ENCODE measurements around the gene AKAP13. TPM values are rescaled to one million over a fixed set of nuclear protein-coding genes. Genes with fewer than 3 reads are reported as not detected.

AKAP13 gene
- total and polyA plus RNA-seq, 5 donors from 2014 or later = 106 to 482 (median 112) TPM

- no peaks in the 10 kb centered on the region for H3K27me3 Mint-ChIP-seq
- Histone ChIP-seq H3K4me1 (ENCODE audit: control insufficient read depth, insufficient read depth, low read length, poor library complexity, severe bottlenecking) (no peaks in the 10 kb centered on the region), H3K4me3 (ENCODE audit: low read depth, low read length) (no peak overlapping the region), H3K9me3 (ENCODE audit: control insufficient read depth in 2 of 2, low read length in 2 of 2) (no peaks in the 10 kb centered on the region), H3K27ac (ENCODE audit: insufficient read depth, low read length, poor library complexity, severe bottlenecking) (no peak overlapping the region), H3K27me3 (ENCODE audit: control insufficient read depth, insufficient read depth, low read length) (no peaks in the 10 kb centered on the region), H3K36me3 (ENCODE audit: control insufficient read depth, insufficient read depth, low read length) (peaks cover 2% of the 10 kb centered on the region)
- H3K4me3 Mint-ChIP-seq = no peak overlapping the region
- no peak for DNase-seq
- no peak for ATAC-seq (ENCODE audit: low read depth in 2 of 2)
- H3K27ac Mint-ChIP-seq = peak overlapping the region in 1 of 3 donors; percentile 17
- peaks cover 0 to 12% (median 2%) of the 10 kb centered on the region in 4 donors for H3K4me1 Mint-ChIP-seq
- no peaks in the 10 kb centered on the region for H3K36me3 Mint-ChIP-seq
- no peaks in the 10 kb centered on the region for H3K9me3 Mint-ChIP-seq
Observed at GRCh38 chr15:85763157-85763556, 382.8 kb downstream of the AKAP13 start.

- Histone ChIP-seq H3K4me1 (ENCODE audit: control insufficient read depth, insufficient read depth, low read length, poor library complexity, severe bottlenecking) (no peaks in the 10 kb centered on the region), H3K27ac (ENCODE audit: insufficient read depth, low read length, poor library complexity, severe bottlenecking) (no peak overlapping the region), H3K27me3 (ENCODE audit: control insufficient read depth, insufficient read depth, low read length) (no peaks in the 10 kb centered on the region), H3K4me3 (ENCODE audit: low read depth, low read length) (no peak overlapping the region), H3K9me3 (ENCODE audit: control insufficient read depth in 2 of 2, low read length in 2 of 2) (no peaks in the 10 kb centered on the region), H3K36me3 (ENCODE audit: control insufficient read depth, insufficient read depth, low read length) (no peaks in the 10 kb centered on the region)
- H3K4me1 Mint-ChIP-seq = peaks cover 0 to 12% (median 2%) of the 10 kb centered on the region in 4 donors
- no peaks in the 10 kb centered on the region for H3K36me3 Mint-ChIP-seq
- ATAC-seq (ENCODE audit: low read depth in 2 of 2) = no peak
- H3K9me3 Mint-ChIP-seq = no peaks in the 10 kb centered on the region
- H3K4me3 Mint-ChIP-seq = no peak overlapping the region
- DNase-seq = no peak
- H3K27ac Mint-ChIP-seq = peak overlapping the region in 1 of 3 donors; percentile 17
- H3K27me3 Mint-ChIP-seq = no peaks in the 10 kb centered on the region
Observed at GRCh38 chr15:85763673-85764633, 383.6 kb downstream of the AKAP13 start.

GRCh38 chr15:85764649-85765277, 384.4 kb downstream of the AKAP13 start:
- no peak overlapping the region for H3K27ac ChIP-seq (ENCODE audit: insufficient read depth, low read length, poor library complexity, severe bottlenecking)
- no peaks in the 10 kb centered on the region for H3K27me3 Mint-ChIP-seq
- H3K9me3 Mint-ChIP-seq = no peaks in the 10 kb centered on the region
- H3K4me3 Mint-ChIP-seq = no peak overlapping the region
- peaks cover 0 to 12% (median 2%) of the 10 kb centered on the region in 4 donors for H3K4me1 Mint-ChIP-seq
- peak overlapping the region in 2 of 3 donors; percentile 44 to 79 for H3K27ac Mint-ChIP-seq
- no peaks in the 10 kb centered on the region for H3K36me3 Mint-ChIP-seq
- H3K9me3 ChIP-seq (ENCODE audit: control insufficient read depth in 2 of 2, low read length in 2 of 2) = no peaks in the 10 kb centered on the region
- H3K4me1 ChIP-seq (ENCODE audit: control insufficient read depth, insufficient read depth, low read length, poor library complexity, severe bottlenecking) = no peaks in the 10 kb centered on the region
- no peak overlapping the region for H3K4me3 ChIP-seq (ENCODE audit: low read depth, low read length)
- ATAC-seq (ENCODE audit: low read depth in 2 of 2) (no peak), DNase-seq (no peak)
- H3K27me3 ChIP-seq (ENCODE audit: control insufficient read depth, insufficient read depth, low read length) = no peaks in the 10 kb centered on the region
- H3K36me3 ChIP-seq (ENCODE audit: control insufficient read depth, insufficient read depth, low read length) = no peaks in the 10 kb centered on the region

- H3K9me3 ChIP-seq (ENCODE audit: control insufficient read depth in 2 of 2, low read length in 2 of 2) = no peaks in the 10 kb centered on the region
- no peaks in the 10 kb centered on the region for H3K4me1 ChIP-seq (ENCODE audit: control insufficient read depth, insufficient read depth, low read length, poor library complexity, severe bottlenecking)
- Mint-ChIP-seq H3K36me3 (peaks cover 3% of the 10 kb centered on the region), H3K27me3 (no peaks in the 10 kb centered on the region), H3K4me1 (peaks cover 0 to 12% (median 3%) of the 10 kb centered on the region in 4 donors), H3K4me3 (no peak overlapping the region), H3K27ac (peak overlapping the region in 1 of 3 donors; percentile 70), H3K9me3 (no peaks in the 10 kb centered on the region)
- no peak for DNase-seq
- no peak for ATAC-seq (ENCODE audit: low read depth in 2 of 2)
- no peaks in the 10 kb centered on the region for H3K27me3 ChIP-seq (ENCODE audit: control insufficient read depth, insufficient read depth, low read length)
- no peak overlapping the region for H3K4me3 ChIP-seq (ENCODE audit: low read depth, low read length)
- H3K27ac ChIP-seq (ENCODE audit: insufficient read depth, low read length, poor library complexity, severe bottlenecking) = no peak overlapping the region
- no peaks in the 10 kb centered on the region for H3K36me3 ChIP-seq (ENCODE audit: control insufficient read depth, insufficient read depth, low read length)
Observed at GRCh38 chr15:85766001-85766831, 385.8 kb downstream of the AKAP13 start.

GRCh38 chr15:85767785-85768529, 387.6 kb downstream of the AKAP13 start:
- Mint-ChIP-seq H3K4me3 (no peak overlapping the region), H3K36me3 (peaks cover 3% of the 10 kb centered on the region), H3K27me3 (no peaks in the 10 kb centered on the region), H3K27ac (no peak overlapping the region), H3K4me1 (peaks cover 0 to 16% (median 6%) of the 10 kb centered on the region in 4 donors), H3K9me3 (no peaks in the 10 kb centered on the region)
- Histone ChIP-seq H3K27ac (ENCODE audit: insufficient read depth, low read length, poor library complexity, severe bottlenecking) (no peak overlapping the region), H3K4me3 (ENCODE audit: low read depth, low read length) (no peak overlapping the region), H3K36me3 (ENCODE audit: control insufficient read depth, insufficient read depth, low read length) (no peaks in the 10 kb centered on the region), H3K4me1 (ENCODE audit: control insufficient read depth, insufficient read depth, low read length, poor library complexity, severe bottlenecking) (no peaks in the 10 kb centered on the region), H3K27me3 (ENCODE audit: control insufficient read depth, insufficient read depth, low read length) (no peaks in the 10 kb centered on the region), H3K9me3 (ENCODE audit: control insufficient read depth in 2 of 2, low read length in 2 of 2) (no peaks in the 10 kb centered on the region)
- ATAC-seq (ENCODE audit: low read depth in 2 of 2) = no peak
- DNase-seq = no peak

- H3K9me3 Mint-ChIP-seq = no peaks in the 10 kb centered on the region
- H3K9me3 ChIP-seq (ENCODE audit: control insufficient read depth in 2 of 2, low read length in 2 of 2) = no peaks in the 10 kb centered on the region
- DNase-seq (no peak), ATAC-seq (ENCODE audit: low read depth in 2 of 2) (no peak)
- no peak overlapping the region for H3K4me3 ChIP-seq (ENCODE audit: low read depth, low read length)
- H3K27me3 ChIP-seq (ENCODE audit: control insufficient read depth, insufficient read depth, low read length) = no peaks in the 10 kb centered on the region
- no peak overlapping the region for H3K27ac ChIP-seq (ENCODE audit: insufficient read depth, low read length, poor library complexity, severe bottlenecking)
- no peak overlapping the region for H3K4me3 Mint-ChIP-seq
- no peak overlapping the region for H3K27ac Mint-ChIP-seq
- H3K36me3 Mint-ChIP-seq = peaks cover 3% of the 10 kb centered on the region
- H3K36me3 ChIP-seq (ENCODE audit: control insufficient read depth, insufficient read depth, low read length) = no peaks in the 10 kb centered on the region
- peaks cover 0 to 18% (median 7%) of the 10 kb centered on the region in 4 donors for H3K4me1 Mint-ChIP-seq
- H3K4me1 ChIP-seq (ENCODE audit: control insufficient read depth, insufficient read depth, low read length, poor library complexity, severe bottlenecking) = no peaks in the 10 kb centered on the region
- no peaks in the 10 kb centered on the region for H3K27me3 Mint-ChIP-seq
Observed at GRCh38 chr15:85768595-85769168, 388.3 kb downstream of the AKAP13 start.
